Stimulated activated CD4-positive, alpha-beta T cell treated with anti-CD3 and anti-CD28 coated beads, TNF-alpha, amount 100 ng/mL, for 4 hours (primary cell): Measurements from ENCODE around the gene TFF2.

Experiments
- DNase-seq, 3 experiments: peaks; one replicate each; pipeline ENCODE4 v3.0.0-alpha.2; 2020; ENCODE audit warnings: low read depth in 3 of 3

The TFF2 gene, protein sequence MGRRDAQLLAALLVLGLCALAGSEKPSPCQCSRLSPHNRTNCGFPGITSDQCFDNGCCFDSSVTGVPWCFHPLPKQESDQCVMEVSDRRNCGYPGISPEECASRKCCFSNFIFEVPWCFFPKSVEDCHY

DNA sequence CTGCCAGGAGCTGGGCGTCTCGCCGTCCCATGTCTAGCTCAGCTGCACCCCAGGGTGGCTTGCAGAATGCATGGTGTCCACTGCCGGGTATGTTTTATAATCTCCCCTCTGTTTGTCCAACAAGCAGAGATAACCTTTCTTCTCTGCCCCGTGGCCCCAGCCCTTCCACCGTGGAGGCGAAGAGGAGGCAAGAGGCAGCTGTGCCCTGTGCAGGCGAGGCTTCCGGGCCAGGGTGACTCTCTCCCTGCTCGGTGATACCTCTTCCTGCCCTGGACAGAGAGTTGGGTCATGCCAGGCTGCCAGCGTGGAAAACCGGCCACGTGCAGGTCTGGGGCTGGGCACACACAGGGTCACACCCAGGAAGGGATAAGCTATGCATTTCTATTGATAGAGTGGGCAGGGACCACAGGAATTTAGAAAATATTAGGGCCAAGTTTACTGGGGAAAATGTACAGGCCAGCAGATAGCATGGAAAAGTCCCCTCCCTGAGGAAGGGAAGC, at the start of gene TFF2:
Gene TFF2, minus strand, starts transcription at position 68 of the 500 bp plus-strand sequence. Its CDS starts 37 bp downstream, at position 31.
- DNase-seq, result no peak

DNA sequence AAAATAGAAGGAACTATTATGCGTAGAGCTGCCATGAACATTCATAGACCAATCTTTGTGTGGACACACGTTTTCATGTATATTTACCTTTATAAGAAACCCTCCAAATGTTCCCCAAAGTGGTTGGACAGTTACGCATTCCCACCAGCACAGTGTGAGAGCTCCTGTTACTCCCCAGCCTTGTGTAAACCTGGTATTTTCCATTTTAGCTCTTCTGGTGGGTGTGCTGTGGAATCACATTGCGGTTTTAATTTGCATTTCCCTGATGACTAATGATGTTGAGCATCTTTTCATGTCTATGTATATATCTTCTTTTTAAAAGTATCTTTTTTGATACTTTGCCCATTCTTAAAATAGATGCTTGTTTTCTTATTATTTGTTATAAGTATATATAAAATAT, 49.7 kb upstream of the TFF2 start:
- no peak for DNase-seq

DNA sequence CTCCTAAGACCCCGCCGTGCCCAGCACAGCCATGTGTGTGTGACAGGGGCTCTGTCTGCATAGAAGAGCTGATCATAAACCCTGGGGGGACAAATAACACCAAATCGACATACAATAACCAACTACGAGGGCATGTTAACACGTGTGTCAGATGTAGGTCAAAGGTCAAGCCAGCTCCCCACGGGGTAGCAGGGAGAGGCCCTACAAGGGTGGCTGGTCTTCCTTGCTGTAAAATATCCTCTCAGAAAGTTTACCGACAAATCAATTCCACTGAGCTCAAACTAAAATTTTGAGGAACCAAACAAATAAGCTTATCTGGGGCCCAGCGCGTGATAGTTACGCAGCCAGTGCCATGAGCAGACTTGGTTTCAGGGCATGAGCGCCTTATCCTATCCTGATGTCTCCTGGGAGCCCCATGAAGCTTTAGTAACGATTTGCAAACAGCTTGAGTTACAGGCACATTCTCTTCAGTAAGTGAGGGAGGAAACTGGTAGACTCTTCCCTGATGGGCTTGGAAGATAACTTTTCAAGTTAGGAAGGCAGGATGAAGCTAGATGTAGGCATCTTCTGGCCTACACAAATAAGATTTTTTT, 47.7 kb upstream of the TFF2 start:
- DNase-seq, result no peak

DNA sequence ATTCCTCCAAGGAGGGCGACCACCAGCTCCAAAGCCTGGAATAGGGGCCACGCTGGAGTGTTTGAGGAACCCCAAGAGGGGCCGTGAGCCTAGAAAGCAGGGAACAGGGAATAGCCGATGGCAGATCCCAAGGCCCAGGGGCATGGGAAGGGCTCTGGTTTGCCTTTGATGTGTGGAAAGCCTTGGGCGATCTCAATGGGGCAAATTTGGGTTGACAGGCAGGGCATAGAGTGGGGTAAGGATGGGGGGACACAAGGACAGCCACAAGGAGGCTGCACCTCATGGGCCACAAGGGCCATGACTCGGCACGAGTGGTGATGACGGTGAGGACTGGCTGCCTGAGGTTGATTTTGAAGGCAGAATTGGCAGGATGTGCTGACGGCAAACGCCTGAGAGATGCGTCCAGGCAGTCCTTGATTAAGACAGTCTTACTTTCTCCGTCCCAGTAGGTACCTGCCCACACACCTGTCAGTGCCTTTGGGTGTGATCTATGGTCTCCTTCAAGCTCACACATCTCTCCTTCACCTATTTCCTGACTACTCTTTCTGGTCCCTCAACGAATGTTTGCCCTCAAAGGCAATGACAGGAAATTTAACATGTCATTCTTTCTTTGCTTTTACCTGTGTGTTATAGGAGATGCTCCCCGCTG, 47.1 kb upstream of the TFF2 start:
- DNase-seq, result no peak

DNA sequence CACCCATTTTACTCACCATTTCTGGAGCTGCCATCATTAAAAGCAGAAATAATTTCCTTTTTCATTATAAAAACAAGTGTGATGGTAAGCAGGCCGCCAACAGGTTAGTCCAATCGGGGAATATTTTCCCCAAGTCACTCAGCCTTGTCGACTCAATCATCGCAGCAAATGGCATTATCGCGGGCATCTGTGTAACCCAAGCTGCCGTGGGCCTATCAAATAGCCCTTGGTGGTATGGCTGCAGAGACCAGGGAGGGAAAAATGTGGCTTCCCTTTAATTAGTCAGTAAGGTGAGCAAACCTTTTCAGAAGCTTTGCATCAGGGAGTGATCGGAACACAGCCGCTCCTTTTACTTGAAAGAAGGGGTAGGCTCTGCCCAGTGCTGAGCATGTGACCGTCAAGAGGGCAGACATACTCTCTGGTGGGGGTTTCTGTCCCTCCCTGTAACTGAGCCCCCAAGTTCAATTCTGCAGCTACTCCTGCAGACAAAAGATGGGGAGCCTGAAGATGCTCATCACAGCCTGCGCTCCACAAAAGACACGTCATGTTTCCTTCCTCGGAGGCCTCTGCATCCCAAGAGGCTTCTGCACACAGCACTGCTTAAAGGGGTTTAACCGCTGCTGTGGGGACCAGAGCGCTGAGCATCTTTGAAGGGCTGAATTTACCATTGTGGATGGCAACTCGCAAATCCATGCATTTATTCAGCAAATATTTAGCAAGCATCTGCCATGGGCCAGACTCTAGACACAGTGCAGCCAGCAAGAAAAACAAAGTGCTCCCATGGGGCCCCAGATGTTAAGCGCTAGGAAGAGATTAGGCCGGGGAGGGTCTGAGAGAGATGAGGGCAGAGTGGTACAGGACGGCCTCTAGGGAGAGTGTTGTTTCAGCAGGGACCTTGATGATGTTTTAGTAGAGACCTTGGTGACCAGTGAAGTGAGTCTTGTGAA, 46.3 kb upstream of the TFF2 start:
- DNase-seq, result no peak

DNA sequence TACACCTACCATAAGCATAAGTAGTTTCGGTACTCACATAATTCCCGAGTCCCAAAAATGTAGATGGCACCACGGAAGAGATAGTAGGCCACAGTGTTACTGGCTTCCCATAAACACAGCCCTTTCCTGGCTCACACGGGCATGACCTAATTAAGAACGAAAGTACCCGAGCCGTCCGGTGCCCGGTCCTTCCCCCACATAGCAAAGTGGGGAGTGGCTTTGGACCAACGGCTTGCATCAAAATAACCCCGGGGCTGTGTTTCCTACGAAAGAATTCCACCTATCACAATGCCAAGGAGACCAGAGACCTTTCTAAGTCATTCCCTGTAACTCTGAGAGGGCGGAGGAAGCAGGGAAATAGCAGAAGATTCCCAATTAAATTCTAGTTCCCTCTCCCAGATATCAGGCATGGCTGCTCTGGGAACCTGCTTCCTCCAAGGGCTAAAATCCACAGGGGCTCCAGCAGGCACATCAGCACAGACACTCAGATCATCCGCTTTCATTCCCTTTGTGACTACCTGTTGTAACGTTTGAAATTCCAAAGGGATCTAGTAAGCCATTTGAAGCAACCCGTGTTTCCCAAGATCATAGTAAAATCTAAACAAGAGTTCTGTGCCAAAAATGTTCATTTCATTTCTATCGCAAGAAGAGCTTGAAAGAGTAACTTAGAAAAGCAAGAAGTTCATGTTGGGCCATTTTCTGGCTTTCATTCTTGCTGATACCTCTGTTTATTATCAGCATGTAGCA, 45.3 kb upstream of the TFF2 start, which contains the start of gene TMPRSS3:
Gene TMPRSS3, minus strand, starts transcription at position 148 of the 747 bp plus-strand sequence. CDS start 635 bp downstream, outside the sequence.
- no peak for DNase-seq

DNA sequence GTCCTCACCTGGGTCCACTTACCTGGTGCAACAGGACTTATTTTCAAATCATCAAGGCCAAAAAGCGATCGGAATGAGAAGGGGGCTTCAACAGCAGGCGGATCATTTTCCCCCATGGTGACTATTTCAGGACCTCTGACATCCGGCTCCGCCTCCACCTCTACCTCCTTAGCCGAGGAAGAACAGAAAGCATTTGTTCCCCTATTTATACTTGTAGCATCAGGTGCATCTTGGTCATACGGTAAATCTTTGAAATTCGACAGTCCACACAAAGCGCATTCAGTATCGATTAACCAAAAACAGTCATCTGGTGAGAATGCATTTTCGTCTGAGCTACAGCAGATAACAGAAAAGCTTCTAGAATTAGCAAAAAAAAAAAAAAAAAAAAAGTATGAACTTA, 44.5 kb upstream of the TFF2 start:
- no peak for DNase-seq

DNA sequence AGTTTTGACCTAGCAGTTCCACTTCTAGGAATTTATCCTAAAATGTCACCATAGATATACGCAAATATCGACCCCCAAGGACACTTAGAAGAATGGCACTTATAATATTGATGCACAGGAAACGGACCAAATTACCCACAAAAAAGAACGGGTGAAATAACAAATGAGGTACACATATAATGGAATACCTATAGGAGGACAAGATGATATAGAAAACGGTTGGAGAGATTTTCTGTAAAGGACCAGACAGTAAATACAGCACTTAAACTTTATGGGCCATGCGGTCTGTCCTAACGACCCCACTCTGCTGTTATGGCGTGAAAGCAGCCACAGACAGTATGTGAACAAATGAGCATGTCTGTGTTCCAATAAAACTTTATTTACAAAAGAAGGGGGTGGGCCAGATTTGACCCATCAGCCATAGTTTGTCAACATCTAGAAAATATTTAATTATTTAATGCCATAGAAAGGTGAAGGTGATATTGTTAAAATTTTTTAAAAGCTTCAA, 42.7 kb upstream of the TFF2 start:
- no peak for DNase-seq

DNA sequence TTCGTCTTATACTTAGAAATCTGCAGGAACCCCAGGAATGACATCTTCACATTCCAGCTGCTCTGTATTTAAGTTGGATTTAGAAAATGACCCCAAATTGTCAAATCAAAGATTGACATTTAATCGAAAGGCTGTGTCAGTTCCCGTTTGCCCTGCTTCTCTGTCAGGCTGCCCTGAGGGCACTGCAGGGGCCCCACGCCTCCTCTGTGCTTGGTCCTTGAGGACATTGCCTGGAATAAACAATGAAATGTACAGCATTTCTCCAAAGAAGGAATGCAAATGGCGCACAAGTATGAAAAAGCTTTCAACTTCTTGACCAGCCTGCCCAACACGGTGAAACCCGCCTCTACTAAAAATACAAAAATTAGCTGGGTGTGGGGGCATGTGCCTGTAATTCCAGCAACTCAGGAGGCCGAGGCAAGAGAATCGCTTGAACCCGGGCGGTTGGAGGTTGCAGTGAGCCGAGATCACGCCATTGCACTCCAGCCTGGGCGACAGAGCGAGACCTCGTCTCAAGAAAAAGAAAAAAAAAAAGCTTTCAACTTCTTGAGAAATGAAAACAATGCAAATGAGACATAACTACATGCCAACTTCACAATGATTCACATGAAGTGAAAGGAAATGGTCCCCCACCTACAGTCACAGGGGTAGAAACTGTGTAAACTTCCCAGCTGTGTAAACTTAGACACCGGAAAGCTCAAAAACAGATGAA, 42.1 kb upstream of the TFF2 start:
- DNase-seq, result no peak

DNA sequence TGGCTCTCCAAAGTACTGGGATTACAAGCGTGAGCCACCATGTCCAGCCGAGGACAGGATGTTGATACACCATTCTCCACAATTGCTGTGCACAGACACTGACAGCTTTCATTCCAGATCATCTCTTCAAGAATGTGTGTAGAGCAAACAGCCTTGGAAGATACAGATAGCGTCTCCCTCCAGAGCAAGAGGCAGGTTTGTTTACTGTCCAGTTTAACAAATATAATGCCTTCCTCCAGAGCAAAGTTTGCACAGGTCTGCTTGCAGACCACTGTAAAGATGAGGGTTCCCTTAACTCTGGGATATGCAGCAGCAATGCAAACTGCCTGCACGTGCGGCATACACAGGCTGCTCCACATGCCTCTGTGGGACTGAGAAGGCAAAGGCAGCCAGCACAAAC, 40.5 kb upstream of the TFF2 start:
- no peak for DNase-seq

DNA sequence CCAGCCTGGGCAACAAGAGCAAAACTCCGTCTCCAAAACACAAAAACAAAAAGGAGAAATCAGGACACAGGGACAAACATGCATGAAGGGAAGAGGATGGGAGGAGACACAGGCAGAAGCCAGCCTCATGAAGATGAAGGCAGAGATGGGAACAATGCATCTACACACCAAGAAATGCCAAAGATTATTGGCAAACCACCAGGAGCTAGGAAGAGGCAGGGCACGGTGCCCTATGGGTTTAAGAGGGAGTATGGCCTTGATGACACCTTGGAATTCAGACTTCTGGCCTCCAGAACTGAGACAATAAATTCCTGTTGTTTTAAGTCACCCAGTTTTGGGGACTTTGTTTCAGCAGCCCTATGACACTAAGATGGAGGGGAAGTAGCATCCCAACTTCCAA, 39.9 kb upstream of the TFF2 start:
- DNase-seq, result no peak

DNA sequence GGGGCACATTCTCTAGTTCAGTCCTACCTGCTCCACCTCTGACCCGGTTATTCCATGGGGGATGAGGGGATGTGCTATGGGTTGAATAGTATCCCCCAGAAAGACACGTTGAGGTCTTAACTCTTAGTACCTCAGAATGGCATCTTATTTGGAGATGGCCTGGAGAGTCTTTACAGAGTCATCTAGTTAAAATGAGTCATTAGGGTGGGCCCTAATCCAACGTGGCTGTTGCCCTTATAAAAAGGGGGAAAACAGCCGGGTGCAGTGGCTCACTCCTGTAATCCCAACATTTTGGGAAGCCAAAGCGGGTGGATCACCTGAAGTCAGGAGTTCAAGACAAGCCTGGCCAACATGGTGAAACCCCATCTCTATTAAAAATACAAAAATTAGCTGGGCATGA, 39.4 kb upstream of the TFF2 start:
- DNase-seq, result no peak

DNA sequence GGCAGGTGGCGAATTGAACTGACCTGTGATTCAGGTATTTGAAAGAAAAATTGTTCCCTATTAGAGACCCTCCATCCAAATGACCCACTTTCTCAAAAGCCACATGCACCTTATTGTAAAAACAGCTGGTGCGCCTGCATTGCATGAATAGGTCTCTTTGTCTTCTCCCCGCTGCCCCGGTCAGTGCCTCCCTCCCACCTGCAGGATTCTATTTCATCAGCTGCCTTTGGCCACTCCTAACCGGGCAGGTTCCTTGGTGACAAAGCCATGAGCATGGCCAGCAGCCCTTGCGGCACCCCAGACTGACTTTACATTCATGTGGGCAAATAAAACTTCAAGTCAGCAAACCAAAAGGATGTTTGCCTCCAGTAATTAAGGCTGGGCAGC, 38.6 kb upstream of the TFF2 start:
- DNase-seq, result no peak

DNA sequence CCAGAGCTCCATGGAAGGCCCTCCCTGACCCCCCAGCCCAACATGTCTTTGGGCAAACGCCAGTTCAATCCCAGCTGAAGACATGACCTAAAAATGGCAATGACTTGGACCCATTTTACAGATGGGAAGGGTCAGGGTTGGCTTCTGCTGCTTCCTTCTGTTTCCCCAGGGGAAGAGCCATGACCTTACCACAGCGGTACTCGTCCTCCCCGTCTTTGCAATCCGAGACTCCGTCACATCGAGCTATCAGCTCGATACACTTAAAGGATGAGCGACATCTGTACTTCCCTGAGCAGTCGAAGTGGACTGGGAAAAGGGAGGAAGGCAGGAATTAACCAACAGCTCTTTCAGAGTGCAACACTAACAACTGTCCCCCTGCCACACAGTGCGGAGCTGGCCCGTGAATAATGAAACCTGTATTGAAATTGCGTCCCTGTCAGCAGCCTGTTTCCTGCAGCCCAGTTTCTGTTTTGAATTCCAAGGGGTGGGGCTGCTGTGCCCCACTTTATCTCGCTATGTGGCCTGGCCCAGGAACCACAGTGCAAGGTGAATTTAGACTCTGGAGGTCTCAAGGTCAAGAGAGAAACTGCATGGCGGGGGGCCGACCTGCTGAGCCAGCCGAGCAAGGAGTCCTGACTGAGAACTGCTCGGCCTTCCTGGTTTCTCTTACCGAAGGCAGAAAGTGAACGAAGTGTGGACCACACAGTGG, 38.1 kb upstream of the TFF2 start:
- DNase-seq, result no peak

DNA sequence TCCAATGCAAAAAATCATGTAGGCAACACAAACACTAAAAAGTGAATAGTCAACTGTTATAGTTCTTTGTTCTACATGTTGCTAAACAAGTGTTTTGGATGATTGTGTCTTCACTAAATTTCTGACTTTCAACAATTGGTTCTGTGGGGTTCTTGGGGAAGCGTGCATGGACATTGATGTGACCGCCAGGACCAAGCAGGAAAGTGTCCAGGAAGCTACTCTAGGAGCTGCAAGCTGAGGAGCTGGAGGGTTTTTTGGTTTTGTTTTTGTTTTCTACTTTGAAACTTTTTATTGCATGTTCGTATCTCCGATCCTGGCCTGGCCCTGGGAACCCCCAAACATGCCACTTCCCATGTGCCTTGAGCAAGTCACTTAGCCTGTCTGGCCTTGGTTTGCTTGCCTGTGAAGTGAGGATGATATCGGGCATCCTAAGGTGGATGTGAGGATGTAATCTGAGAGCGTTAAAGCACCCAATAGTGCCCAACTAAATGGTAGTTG, 37.1 kb upstream of the TFF2 start:
- no peak for DNase-seq

DNA sequence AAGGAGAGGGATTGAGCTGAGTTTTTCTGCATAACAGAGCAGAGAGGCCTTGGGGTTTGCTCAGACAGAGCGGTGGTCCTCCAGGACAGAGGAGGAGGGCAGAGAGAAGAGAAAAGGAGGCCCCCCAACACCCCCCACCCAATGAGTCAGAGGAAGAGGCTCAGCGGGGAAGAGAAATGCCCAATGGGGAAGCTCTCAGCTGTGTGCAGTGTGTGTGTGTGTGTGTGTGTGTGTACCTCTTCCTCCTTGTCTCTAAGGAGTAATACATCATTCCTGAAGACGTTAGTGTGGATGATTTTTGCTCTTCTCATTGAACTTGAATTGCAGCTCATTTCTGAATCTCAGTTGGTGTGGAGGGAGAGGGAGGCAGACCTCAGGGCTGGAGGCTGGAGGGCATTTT, 36.4 kb upstream of the TFF2 start:
- DNase-seq, result no peak

DNA sequence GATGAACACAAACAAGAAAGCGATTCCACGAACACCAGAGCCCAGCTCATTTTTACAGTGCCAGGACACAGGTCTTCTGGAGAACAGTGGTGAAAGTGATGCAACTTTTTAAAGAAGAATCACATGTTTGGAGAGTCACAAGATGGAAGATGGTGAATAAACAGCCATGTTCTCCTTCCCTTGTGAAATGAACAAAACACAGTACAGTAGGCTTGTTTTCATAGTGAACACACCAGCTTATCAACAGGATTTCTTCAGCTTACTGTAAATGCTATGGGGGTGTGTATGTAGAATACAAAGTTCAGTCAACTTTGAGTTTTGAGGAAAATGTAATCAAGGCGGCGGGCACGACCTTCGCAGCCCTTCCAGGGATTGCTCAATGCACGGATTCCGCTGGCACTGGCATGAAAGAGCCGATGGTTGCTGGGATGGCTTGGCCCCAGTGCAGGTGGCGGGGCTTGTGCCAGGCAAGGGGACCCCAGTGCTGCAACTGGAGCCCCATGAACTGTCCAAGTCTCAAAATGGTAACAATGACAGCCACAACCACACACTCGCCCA, 35.3 kb upstream of the TFF2 start:
- DNase-seq, result no peak

DNA sequence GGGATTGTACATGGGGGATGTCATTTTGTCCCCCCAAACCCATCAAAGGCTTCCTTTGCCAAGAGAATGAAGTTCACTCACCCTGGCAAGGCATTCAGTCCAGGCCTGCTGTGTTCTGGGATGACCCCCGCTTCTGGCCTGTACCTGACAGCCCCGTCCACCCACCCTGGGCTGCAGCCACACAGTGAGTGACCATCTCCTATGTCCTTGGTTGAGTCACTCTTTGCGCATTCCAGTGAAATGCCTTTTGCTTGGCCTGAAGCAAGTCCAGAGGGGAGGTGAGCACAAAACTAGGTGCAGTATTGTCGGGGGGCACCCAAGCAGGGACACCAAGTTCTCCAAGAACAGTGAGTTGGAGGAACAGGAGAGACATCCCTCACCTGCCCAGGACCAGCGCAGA, 34.8 kb upstream of the TFF2 start:
- DNase-seq, result no peak

DNA sequence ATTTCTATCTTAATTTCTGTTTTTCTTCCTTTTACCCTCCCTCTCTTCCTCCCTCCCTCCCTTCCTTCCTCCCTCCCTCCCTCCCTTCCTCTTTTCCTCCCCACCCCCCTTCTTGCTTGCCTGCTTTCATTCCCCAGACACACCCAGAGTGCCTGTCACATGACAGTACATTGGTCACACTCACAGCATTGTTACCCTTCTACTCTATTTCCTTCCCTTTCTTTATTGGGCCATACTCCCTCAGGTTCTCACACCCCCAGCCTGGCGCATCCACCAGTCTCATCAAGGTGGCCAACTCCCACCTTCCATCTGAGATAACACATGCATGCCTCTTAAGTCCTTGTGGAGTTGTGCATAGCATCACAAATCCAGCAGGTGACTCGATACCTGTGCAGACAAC, 34.2 kb upstream of the TFF2 start:
- DNase-seq, result no peak
